Measurements from ENCODE around the gene HAUS3. TPM values are rescaled to one million over a fixed set of nuclear protein-coding genes. Genes with fewer than 3 reads are reported as not detected.

The HAUS3 gene
- total and polyA plus RNA-seq, 2 experiments from 2014 or later, result 13.8 to 14.9 TPM

DNA sequence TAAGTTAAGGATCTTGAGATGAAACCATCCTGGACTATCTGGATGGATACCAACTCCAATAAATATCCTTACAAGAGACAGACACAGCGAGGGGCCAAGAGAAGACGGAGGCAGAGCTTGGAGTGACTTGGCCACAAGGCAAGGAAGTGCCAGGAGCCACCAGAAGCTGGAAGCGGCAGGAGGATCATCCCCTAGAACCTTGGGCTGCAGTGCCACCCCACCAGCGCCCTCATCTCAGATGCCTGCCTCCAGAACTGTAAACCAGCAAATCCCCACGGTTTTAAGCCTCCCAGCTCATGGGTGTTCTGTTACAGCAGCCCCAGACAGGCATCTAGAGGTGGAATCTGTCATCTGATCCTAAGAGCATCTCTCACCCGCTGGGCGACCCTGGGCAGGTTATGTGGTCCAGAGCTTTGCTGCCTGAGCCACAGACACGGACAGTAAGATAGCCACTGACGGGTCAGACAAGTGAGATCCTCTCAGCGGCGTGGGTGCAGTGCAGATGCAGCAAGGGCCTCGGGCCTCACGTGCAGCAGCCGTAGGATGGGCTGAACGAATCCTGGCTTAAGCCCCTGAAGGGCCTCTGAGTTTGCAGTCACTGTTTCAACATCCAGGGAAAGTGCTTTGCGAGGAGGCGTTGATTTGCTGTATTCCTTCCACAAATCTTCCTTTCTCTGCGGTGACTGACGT lies 45.1 kb upstream of the HAUS3 start:
- Histone ChIP-seq H4K20me1 (ENCODE audit: insufficient read depth) (no peaks in the 10 kb centered on the region), H3K79me2 (ENCODE audit: insufficient read depth) (no peaks in the 10 kb centered on the region), H3K36me3 (ENCODE audit: low read depth) (no peaks in the 10 kb centered on the region), H3K9me2 (ENCODE audit: insufficient read depth) (no peaks in the 10 kb centered on the region), H3K4me1 (ENCODE audit: insufficient read depth) (peaks cover 8% of the 10 kb centered on the region), H2AFZ (no peak overlapping the region), H3F3A (ENCODE audit: insufficient read depth) (no peaks in the 10 kb centered on the region), H3K4me3 (no peak overlapping the region), H3K27me3 (replicated peaks; ENCODE audit: insufficient read depth) (no peaks in the 10 kb centered on the region), H3K9ac (no peak overlapping the region), H3K9me3 (ENCODE audit: low read depth) (no peaks in the 10 kb centered on the region), H3K27ac (no peak overlapping the region), H3K4me2 (ENCODE audit: unreplicated experiment) (no peak overlapping the region)
- no peak for DNase-seq
- no peak for TF ChIP-seq EZH2 (IDR thresholded peaks at IDR 0.05; ENCODE audit: insufficient read depth, poor library complexity, severe bottlenecking)
- no peak for TF ChIP-seq EZH2phosphoT487 (IDR thresholded peaks at IDR 0.05; ENCODE audit: insufficient read depth, low read depth)
- 83% methylated on average over 16 to 19 of the region's 19 CpGs for WGBS, 2 experiments (ENCODE audit: low coverage in 1 of 2, low lambda C conversion rate in 2 of 2, missing lambda C conversion rate in 2 of 2)
- in situ Hi-C loops (cut with MboI), result no loop called here

DNA sequence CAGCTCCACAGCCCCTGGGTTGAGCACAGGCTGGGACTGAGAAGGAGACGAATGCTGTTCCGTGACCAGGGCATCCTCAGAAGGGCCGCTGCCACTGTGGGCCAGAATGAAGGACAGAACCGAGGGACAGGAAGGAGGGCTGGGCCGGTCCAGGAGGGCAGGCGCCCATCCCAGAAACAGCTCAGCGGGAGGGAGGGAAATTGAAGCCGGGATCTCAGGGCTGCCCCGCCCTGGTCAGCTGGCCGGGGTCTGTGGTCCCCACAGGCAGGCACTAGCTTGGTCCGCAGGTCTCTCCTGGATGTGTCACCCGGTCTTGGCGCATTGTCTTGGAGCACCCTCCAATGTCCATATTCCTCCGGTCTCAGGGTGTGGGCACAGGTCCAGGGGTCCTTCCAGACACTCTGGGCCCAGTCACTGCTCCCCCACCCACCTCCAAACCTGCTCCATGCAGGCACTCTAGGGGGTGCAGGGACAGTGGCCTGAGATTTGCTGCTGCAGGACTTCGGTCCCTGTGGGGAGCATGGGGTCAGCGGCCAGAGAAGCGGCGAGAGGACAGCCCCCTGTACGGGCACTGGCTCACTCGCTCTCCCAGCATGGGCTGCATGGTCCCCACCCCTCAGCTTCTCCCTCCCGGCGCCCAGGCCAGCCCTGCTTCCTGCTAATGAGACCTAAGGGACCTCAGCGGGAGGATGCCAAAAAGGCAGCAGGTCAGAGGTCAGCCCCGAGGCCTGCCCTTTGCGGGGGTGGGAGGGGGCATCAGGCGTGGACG lies 43.9 kb upstream of the HAUS3 start:
- H4K20me1 ChIP-seq (ENCODE audit: insufficient read depth), result no peaks in the 10 kb centered on the region
- H3K9me3 ChIP-seq (ENCODE audit: low read depth), result no peaks in the 10 kb centered on the region
- no peak for DNase-seq
- no peaks in the 10 kb centered on the region for H3K9me2 ChIP-seq (ENCODE audit: insufficient read depth)
- H2AFZ ChIP-seq, result no peak overlapping the region
- in situ Hi-C loops (cut with MboI), result no loop called here
- H3K27ac ChIP-seq, result peak overlapping the region; percentile 57
- no peak overlapping the region for H3K4me3 ChIP-seq
- peaks cover 8% of the 10 kb centered on the region for H3K4me1 ChIP-seq (ENCODE audit: insufficient read depth)
- TF ChIP-seq EZH2 (IDR thresholded peaks at IDR 0.05; ENCODE audit: insufficient read depth, poor library complexity, severe bottlenecking) (no peak), EZH2phosphoT487 (IDR thresholded peaks at IDR 0.05; ENCODE audit: insufficient read depth, low read depth) (no peak)
- 69 to 70% methylated on average over 24 to 27 of the region's 27 CpGs for WGBS, 2 experiments (ENCODE audit: low coverage in 1 of 2, low lambda C conversion rate in 2 of 2, missing lambda C conversion rate in 2 of 2)
- no peaks in the 10 kb centered on the region for H3F3A ChIP-seq (ENCODE audit: insufficient read depth)
- H3K27me3 ChIP-seq (replicated peaks; ENCODE audit: insufficient read depth), result no peaks in the 10 kb centered on the region
- no peak overlapping the region for H3K4me2 ChIP-seq (ENCODE audit: unreplicated experiment)
- no peaks in the 10 kb centered on the region for H3K36me3 ChIP-seq (ENCODE audit: low read depth)
- no peaks in the 10 kb centered on the region for H3K79me2 ChIP-seq (ENCODE audit: insufficient read depth)
- H3K9ac ChIP-seq, result peak overlapping the region; percentile 12; the same call in 1 of the 2 replicates

DNA sequence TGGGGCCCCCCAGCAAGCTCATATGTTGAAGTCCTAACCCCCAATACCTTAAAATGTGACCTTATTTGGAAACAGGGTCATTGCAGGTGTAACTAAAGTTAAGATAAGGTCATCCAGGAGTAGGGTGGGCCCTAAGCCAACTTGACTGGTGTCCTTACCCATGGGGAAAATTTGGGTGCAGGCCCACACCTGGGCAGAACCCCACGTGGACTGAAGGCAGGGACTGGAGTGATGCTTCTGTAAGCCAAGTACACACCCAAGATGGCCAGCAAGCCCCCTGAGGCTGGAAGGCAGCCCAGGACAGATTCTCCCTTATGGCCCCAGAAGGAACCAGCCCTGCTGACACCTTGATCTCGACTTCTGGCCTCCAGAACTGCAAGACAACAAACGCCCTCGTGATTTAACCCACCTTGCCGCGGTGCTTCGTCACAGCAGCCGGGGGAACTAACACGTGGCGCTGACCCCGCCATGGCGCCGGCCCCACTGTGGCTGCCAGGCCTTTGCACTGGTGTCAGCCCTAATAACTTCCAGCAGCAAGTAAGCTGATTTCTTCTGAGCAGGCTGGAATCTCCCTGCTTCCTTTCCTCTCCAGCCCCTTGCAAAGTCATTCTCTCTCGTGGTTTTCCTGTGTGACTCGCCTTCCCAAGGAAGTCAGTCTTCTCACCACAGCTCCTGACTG lies 43.2 kb upstream of the HAUS3 start:
- TF ChIP-seq EZH2phosphoT487 (IDR thresholded peaks at IDR 0.05; ENCODE audit: insufficient read depth, low read depth) (no peak), EZH2 (IDR thresholded peaks at IDR 0.05; ENCODE audit: insufficient read depth, poor library complexity, severe bottlenecking) (no peak)
- H3K9ac ChIP-seq, result peak overlapping the region; percentile 12; the same call in 1 of the 2 replicates
- WGBS, 2 experiments (ENCODE audit: low coverage in 1 of 2, low lambda C conversion rate in 2 of 2, missing lambda C conversion rate in 2 of 2), result 66 to 67% methylated on average over 15 of the region's 15 CpGs
- H3K4me3 ChIP-seq, result no peak overlapping the region
- peak; percentile 79 for DNase-seq
- no peak overlapping the region for H2AFZ ChIP-seq
- no peaks in the 10 kb centered on the region for H3K9me3 ChIP-seq (ENCODE audit: low read depth)
- H3K4me1 ChIP-seq (ENCODE audit: insufficient read depth), result peaks cover 8% of the 10 kb centered on the region
- peak overlapping the region; percentile 57 for H3K27ac ChIP-seq
- in situ Hi-C loops (cut with MboI), result no loop called here
- no peaks in the 10 kb centered on the region for H3K36me3 ChIP-seq (ENCODE audit: low read depth)
- H3K4me2 ChIP-seq (ENCODE audit: unreplicated experiment), result no peak overlapping the region
- no peaks in the 10 kb centered on the region for H3K27me3 ChIP-seq (replicated peaks; ENCODE audit: insufficient read depth)
- H3K9me2 ChIP-seq (ENCODE audit: insufficient read depth), result no peaks in the 10 kb centered on the region
- H3F3A ChIP-seq (ENCODE audit: insufficient read depth), result no peaks in the 10 kb centered on the region
- H3K79me2 ChIP-seq (ENCODE audit: insufficient read depth), result no peaks in the 10 kb centered on the region
- no peaks in the 10 kb centered on the region for H4K20me1 ChIP-seq (ENCODE audit: insufficient read depth)

DNA sequence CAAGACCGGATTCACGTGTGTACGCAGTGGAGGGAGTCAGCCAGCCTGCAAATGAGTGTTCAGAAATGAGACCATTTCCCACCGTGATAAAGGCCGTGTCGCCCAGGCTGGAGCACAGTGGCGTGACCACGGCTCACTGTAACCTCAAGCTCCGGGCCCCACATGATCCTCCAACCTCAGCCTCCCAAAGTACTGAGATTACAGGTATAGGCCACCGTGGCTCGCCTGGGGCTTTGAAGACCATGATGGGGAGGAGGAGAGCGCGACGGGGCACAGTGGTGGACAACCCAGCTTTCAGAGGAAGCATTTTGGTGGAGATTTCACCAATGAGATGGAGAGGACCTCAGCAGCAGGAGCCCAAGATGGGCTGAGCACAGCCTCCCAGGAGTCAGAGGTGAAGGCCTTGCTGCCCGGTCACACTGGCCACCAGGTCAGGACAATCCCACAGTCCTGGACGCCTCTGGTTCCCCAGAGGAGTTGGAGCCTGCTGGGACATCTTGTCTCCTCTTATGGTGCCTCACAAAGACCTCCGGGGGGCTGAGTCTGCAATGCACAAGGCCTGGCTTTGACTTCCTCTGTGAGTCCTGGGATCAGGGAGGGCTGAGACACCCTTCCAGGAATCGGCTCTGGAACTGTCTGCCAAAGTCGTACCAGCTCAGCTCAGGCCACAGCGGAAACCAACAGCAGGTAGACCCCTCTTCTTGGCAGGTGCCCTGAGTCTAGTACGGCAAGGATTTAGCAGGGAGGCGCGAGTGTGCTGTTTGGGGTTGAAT lies 42.4 kb upstream of the HAUS3 start:
- TF ChIP-seq EZH2phosphoT487 (IDR thresholded peaks at IDR 0.05; ENCODE audit: insufficient read depth, low read depth) (no peak), EZH2 (IDR thresholded peaks at IDR 0.05; ENCODE audit: insufficient read depth, poor library complexity, severe bottlenecking) (no peak)
- H4K20me1 ChIP-seq (ENCODE audit: insufficient read depth), result no peaks in the 10 kb centered on the region

More for the DNA sequence above, 42.4 kb upstream of the HAUS3 start:
- no peaks in the 10 kb centered on the region for H3F3A ChIP-seq (ENCODE audit: insufficient read depth)
- H3K9me3 ChIP-seq (ENCODE audit: low read depth), result no peaks in the 10 kb centered on the region
- peaks cover 8% of the 10 kb centered on the region for H3K4me1 ChIP-seq (ENCODE audit: insufficient read depth)
- H3K4me2 ChIP-seq (ENCODE audit: unreplicated experiment), result no peak overlapping the region
- in situ Hi-C loops (cut with MboI), result no loop called here
- no peak overlapping the region for H3K9ac ChIP-seq
- no peak overlapping the region for H3K27ac ChIP-seq
- H3K9me2 ChIP-seq (ENCODE audit: insufficient read depth), result no peaks in the 10 kb centered on the region
- WGBS, 2 experiments (ENCODE audit: low coverage in 1 of 2, low lambda C conversion rate in 2 of 2, missing lambda C conversion rate in 2 of 2), result 94 to 95% methylated on average over 23 of the region's 23 CpGs
- no peaks in the 10 kb centered on the region for H3K36me3 ChIP-seq (ENCODE audit: low read depth)
- no peak overlapping the region for H3K4me3 ChIP-seq
- H2AFZ ChIP-seq, result no peak overlapping the region
- DNase-seq, result no peak
- H3K27me3 ChIP-seq (replicated peaks; ENCODE audit: insufficient read depth), result no peaks in the 10 kb centered on the region
- no peaks in the 10 kb centered on the region for H3K79me2 ChIP-seq (ENCODE audit: insufficient read depth)

Data from GM23248 (cell line).